ENCODE measurements around the gene TRIM65.

TRIM65 gene

GRCh38 chr17:75904749-75905521, 8.2 kb upstream of the TRIM65 start, which contains the start of gene MRPL38:
Gene MRPL38 (minus strand): TSS chr17:75904884. CDS start chr17:75904875, 9 bp downstream.
- Histone ChIP-seq H3K36me3 (ENCODE audit: insufficient read depth, low read length) (peaks cover 17% of the 10 kb centered on the region; the same call in 1 of the 2 replicates), H3K9ac (ENCODE audit: insufficient read length) (peak within 1 kb of the TSS; percentile 88), H3K9me3 (ENCODE audit: low read depth, low read length) (no peaks in the 10 kb centered on the region), H3K27ac (peak within 1 kb of the TSS; percentile 78), H3K4me3 (peak within 1 kb of the TSS; percentile 86)
- TF ChIP-seq POLR2AphosphoS5 (IDR thresholded peaks at IDR 0.05; ENCODE audit: borderline replicate concordance, low read depth, low read length) (peak; percentile 65), FOXP2 (optimal IDR thresholded peaks at IDR 0.05; ENCODE audit: control extremely low read depth, extremely low read length, insufficient read depth) (no peak)
- DNase-seq (ENCODE audit: low read depth, low spot score): peak; percentile 20

GRCh38 chr17:75902406-75902805, 5.7 kb upstream of the TRIM65 start:
- H3K4me3 ChIP-seq: no peak overlapping the region
- peaks cover 28% of the 10 kb centered on the region; the same call in 1 of the 2 replicates for H3K36me3 ChIP-seq (ENCODE audit: insufficient read depth, low read length)
- TF ChIP-seq FOXP2 (optimal IDR thresholded peaks at IDR 0.05; ENCODE audit: control extremely low read depth, extremely low read length, insufficient read depth) (no peak), EZH2 (IDR thresholded peaks at IDR 0.05) (no peak), POLR2AphosphoS5 (IDR thresholded peaks at IDR 0.05; ENCODE audit: borderline replicate concordance, low read depth, low read length) (no peak)
- H3K9ac ChIP-seq (ENCODE audit: insufficient read length): no peak overlapping the region
- H3K9me3 ChIP-seq (ENCODE audit: low read depth, low read length): no peaks in the 10 kb centered on the region
- no peak overlapping the region for H3K27ac ChIP-seq
- no peak for DNase-seq (ENCODE audit: low read depth, low spot score)

- Histone ChIP-seq H3K36me3 (ENCODE audit: insufficient read depth, low read length) (peaks cover 28% of the 10 kb centered on the region; the same call in 1 of the 2 replicates), H3K27ac (no peak overlapping the region), H3K9ac (ENCODE audit: insufficient read length) (no peak overlapping the region), H3K9me3 (ENCODE audit: low read depth, low read length) (no peaks in the 10 kb centered on the region), H3K4me3 (no peak overlapping the region)
- no peak for TF ChIP-seq POLR2AphosphoS5 (IDR thresholded peaks at IDR 0.05; ENCODE audit: borderline replicate concordance, low read depth, low read length)
- TF ChIP-seq FOXP2 (optimal IDR thresholded peaks at IDR 0.05; ENCODE audit: control extremely low read depth, extremely low read length, insufficient read depth): no peak
- no peak for TF ChIP-seq EZH2 (IDR thresholded peaks at IDR 0.05)
- no peak for DNase-seq (ENCODE audit: low read depth, low spot score)
These were observed 5.0 kb upstream of the TRIM65 start for GRCh38 chr17:75901727-75902126.

GRCh38 chr17:75900691-75901533, 4.2 kb upstream of the TRIM65 start:
- Histone ChIP-seq H3K4me3 (no peak overlapping the region), H3K9ac (ENCODE audit: insufficient read length) (no peak overlapping the region), H3K9me3 (ENCODE audit: low read depth, low read length) (no peaks in the 10 kb centered on the region), H3K36me3 (ENCODE audit: insufficient read depth, low read length) (peaks cover 28% of the 10 kb centered on the region; the same call in 1 of the 2 replicates), H3K27ac (no peak overlapping the region)
- DNase-seq (ENCODE audit: low read depth, low spot score): no peak
- TF ChIP-seq POLR2AphosphoS5 (IDR thresholded peaks at IDR 0.05; ENCODE audit: borderline replicate concordance, low read depth, low read length): no peak
- TF ChIP-seq FOXP2 (optimal IDR thresholded peaks at IDR 0.05; ENCODE audit: control extremely low read depth, extremely low read length, insufficient read depth): no peak
- TF ChIP-seq EZH2 (IDR thresholded peaks at IDR 0.05): no peak

- DNase-seq (ENCODE audit: low read depth, low spot score): no peak
- no peak overlapping the region for H3K27ac ChIP-seq
- H3K9me3 ChIP-seq (ENCODE audit: low read depth, low read length): no peaks in the 10 kb centered on the region
- peaks cover 28% of the 10 kb centered on the region; the same call in 1 of the 2 replicates for H3K36me3 ChIP-seq (ENCODE audit: insufficient read depth, low read length)
- no peak overlapping the region for H3K4me3 ChIP-seq
- H3K9ac ChIP-seq (ENCODE audit: insufficient read length): no peak overlapping the region
- TF ChIP-seq FOXP2 (optimal IDR thresholded peaks at IDR 0.05; ENCODE audit: control extremely low read depth, extremely low read length, insufficient read depth): no peak
- no peak for TF ChIP-seq POLR2AphosphoS5 (IDR thresholded peaks at IDR 0.05; ENCODE audit: borderline replicate concordance, low read depth, low read length)
- no peak for TF ChIP-seq EZH2 (IDR thresholded peaks at IDR 0.05)
These were observed 3.2 kb upstream of the TRIM65 start for GRCh38 chr17:75899767-75900468.

- peaks cover 28% of the 10 kb centered on the region; the same call in 1 of the 2 replicates for H3K36me3 ChIP-seq (ENCODE audit: insufficient read depth, low read length)
- TF ChIP-seq EZH2 (IDR thresholded peaks at IDR 0.05): no peak
- TF ChIP-seq FOXP2 (optimal IDR thresholded peaks at IDR 0.05; ENCODE audit: control extremely low read depth, extremely low read length, insufficient read depth): no peak
- TF ChIP-seq POLR2AphosphoS5 (IDR thresholded peaks at IDR 0.05; ENCODE audit: borderline replicate concordance, low read depth, low read length): no peak
- no peak overlapping the region for H3K4me3 ChIP-seq
- no peak overlapping the region for H3K9ac ChIP-seq (ENCODE audit: insufficient read length)
- DNase-seq (ENCODE audit: low read depth, low spot score): no peak
- H3K9me3 ChIP-seq (ENCODE audit: low read depth, low read length): no peaks in the 10 kb centered on the region
- no peak overlapping the region for H3K27ac ChIP-seq
These were observed 2.6 kb upstream of the TRIM65 start for GRCh38 chr17:75899353-75899752.

GRCh38 chr17:75898791-75899190, 2.0 kb upstream of the TRIM65 start:
- DNase-seq (ENCODE audit: low read depth, low spot score): no peak
- TF ChIP-seq EZH2 (IDR thresholded peaks at IDR 0.05) (no peak), POLR2AphosphoS5 (IDR thresholded peaks at IDR 0.05; ENCODE audit: borderline replicate concordance, low read depth, low read length) (no peak), FOXP2 (optimal IDR thresholded peaks at IDR 0.05; ENCODE audit: control extremely low read depth, extremely low read length, insufficient read depth) (no peak)
- H3K36me3 ChIP-seq (ENCODE audit: insufficient read depth, low read length): peaks cover 28% of the 10 kb centered on the region; the same call in 1 of the 2 replicates
- no peaks in the 10 kb centered on the region for H3K9me3 ChIP-seq (ENCODE audit: low read depth, low read length)
- H3K27ac ChIP-seq: no peak overlapping the region
- no peak overlapping the region for H3K9ac ChIP-seq (ENCODE audit: insufficient read length)
- H3K4me3 ChIP-seq: no peak overlapping the region
